ENCODE results near the gene KIF26B.
"Not testable (repeated sequence)": the region's sequence is repeated elsewhere in the genome, so short reads cannot be mapped to it uniquely, and the experiment has no call there.

The KIF26B gene

GRCh38 chr1:245121523-245121922 is 33.3 kb upstream of the KIF26B start:
- Histone ChIP-seq H3K9ac (ENCODE audit: low read length) (no peak overlapping the region), H3K27ac (ENCODE audit: low read depth, low read length) (no peak overlapping the region), H3K27me3 (ENCODE audit: control insufficient read depth, insufficient read depth, low read length) (no peaks in the 10 kb centered on the region), H3K36me3 (ENCODE audit: control insufficient read depth, insufficient read depth, low read length) (no peaks in the 10 kb centered on the region), H3K4me3 (ENCODE audit: low read length) (no peak overlapping the region), H3K4me1 (ENCODE audit: control insufficient read depth, insufficient read depth, low read length) (no peaks in the 10 kb centered on the region)

DNA sequence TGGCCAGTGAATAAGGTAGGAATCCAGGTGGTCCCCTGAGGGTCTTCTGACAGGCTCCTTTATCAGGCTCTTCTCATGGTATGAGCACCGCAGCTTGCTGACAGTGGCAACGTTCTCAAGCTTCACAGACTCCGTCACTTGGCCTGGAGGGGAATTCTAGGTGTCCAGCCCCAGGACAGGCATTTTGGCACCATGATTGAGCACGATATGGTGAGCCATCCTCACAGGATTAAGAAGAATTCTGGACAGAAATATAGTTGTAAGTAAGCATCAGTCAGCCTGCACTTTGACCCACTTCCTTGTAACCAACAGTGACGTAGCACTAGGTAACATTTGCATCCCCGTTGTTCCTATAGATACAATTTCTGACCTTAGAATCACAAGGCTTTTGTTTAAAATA is 30.5 kb upstream of the KIF26B start:
- no peak overlapping the region for H3K27ac ChIP-seq (ENCODE audit: low read depth, low read length)
- no peaks in the 10 kb centered on the region for H3K27me3 ChIP-seq (ENCODE audit: control insufficient read depth, insufficient read depth, low read length)
- H3K4me3 ChIP-seq (ENCODE audit: low read length), result no peak overlapping the region
- H3K9ac ChIP-seq (ENCODE audit: low read length), result no peak overlapping the region
- H3K4me1 ChIP-seq (ENCODE audit: control insufficient read depth, insufficient read depth, low read length), result no peaks in the 10 kb centered on the region
- no peaks in the 10 kb centered on the region for H3K36me3 ChIP-seq (ENCODE audit: control insufficient read depth, insufficient read depth, low read length)

- H3K9ac ChIP-seq (ENCODE audit: low read length), result no peak overlapping the region
- no peaks in the 10 kb centered on the region for H3K27me3 ChIP-seq (ENCODE audit: control insufficient read depth, insufficient read depth, low read length)
- H3K4me1 ChIP-seq (ENCODE audit: control insufficient read depth, insufficient read depth, low read length), result no peaks in the 10 kb centered on the region
- H3K4me3 ChIP-seq (ENCODE audit: low read length), result no peak overlapping the region
- no peak overlapping the region for H3K27ac ChIP-seq (ENCODE audit: low read depth, low read length)
- H3K36me3 ChIP-seq (ENCODE audit: control insufficient read depth, insufficient read depth, low read length), result no peaks in the 10 kb centered on the region
These were observed 30.1 kb upstream of the KIF26B start for GRCh38 chr1:245124644-245125043.

DNA sequence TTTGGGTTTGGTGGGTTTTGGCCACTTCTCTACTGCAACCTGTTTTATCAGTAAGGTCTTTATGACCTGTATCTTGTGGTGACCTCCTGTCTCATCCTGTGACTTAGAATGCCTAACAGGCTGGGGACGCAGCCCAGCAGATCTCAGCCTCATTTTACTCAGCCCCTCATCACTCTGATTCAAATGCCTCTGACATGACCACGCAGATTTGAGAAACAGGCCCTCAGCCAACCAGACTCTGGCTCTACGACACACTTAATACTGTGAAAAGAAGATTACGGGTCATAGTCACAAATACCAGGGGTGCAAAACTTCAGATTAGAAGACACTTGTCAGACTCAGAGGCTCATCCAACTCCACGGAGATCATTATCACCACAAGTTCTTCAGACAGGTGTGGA is 28.3 kb upstream of the KIF26B start:
- Histone ChIP-seq H3K9ac (ENCODE audit: low read length) (no peak overlapping the region), H3K27ac (ENCODE audit: low read depth, low read length) (no peak overlapping the region), H3K4me3 (ENCODE audit: low read length) (no peak overlapping the region), H3K36me3 (ENCODE audit: control insufficient read depth, insufficient read depth, low read length) (no peaks in the 10 kb centered on the region), H3K27me3 (ENCODE audit: control insufficient read depth, insufficient read depth, low read length) (no peaks in the 10 kb centered on the region), H3K4me1 (ENCODE audit: control insufficient read depth, insufficient read depth, low read length) (no peaks in the 10 kb centered on the region)

GRCh38 chr1:245128381-245129101 is 26.2 kb upstream of the KIF26B start:
- H3K27me3 ChIP-seq (ENCODE audit: control insufficient read depth, insufficient read depth, low read length), result no peaks in the 10 kb centered on the region
- no peaks in the 10 kb centered on the region for H3K4me1 ChIP-seq (ENCODE audit: control insufficient read depth, insufficient read depth, low read length)
- no peak overlapping the region for H3K4me3 ChIP-seq (ENCODE audit: low read length)
- no peak overlapping the region for H3K27ac ChIP-seq (ENCODE audit: low read depth, low read length)
- H3K36me3 ChIP-seq (ENCODE audit: control insufficient read depth, insufficient read depth, low read length), result no peaks in the 10 kb centered on the region
- no peak overlapping the region for H3K9ac ChIP-seq (ENCODE audit: low read length)

- Histone ChIP-seq H3K4me3 (ENCODE audit: low read length) (no peak overlapping the region), H3K9ac (ENCODE audit: low read length) (no peak overlapping the region), H3K27me3 (ENCODE audit: control insufficient read depth, insufficient read depth, low read length) (no peaks in the 10 kb centered on the region)
These were observed 25.2 kb upstream of the KIF26B start for GRCh38 chr1:245129319-245130240.

DNA sequence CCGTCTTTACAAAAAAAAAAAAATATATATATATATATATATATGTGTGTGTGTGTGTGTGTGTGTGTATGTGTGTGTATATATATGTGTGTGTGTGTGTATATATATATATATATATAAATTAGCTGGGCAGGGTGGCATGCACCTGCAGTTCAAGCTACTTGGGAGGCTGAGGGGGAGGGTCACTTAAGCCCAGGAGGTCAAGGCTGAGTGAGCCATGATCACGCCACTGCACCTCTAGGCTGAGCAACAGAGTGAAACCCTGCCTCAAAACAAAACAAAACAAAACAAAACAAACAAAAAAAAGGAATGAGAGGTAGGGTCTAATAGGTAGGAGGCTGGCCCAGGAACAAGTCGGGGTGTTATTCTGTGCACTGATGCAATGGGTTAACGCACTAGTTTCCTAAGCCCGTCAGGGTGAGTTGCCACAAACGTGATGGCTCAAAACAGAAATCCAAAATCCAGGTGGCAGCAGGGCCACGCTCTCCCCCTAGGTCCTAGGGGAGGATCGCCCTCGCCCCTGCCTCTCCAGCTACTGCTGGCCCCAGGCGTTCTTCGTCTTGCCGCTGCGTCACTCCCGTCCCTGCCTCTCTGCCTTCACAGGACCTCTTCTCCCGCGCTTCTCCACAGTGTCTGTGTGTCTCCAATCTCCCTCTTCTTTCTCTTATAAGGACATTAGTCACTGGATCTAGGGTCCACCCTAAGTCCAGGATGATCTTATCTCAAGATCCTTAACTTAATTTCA is 24.3 kb upstream of the KIF26B start:
- H3K36me3 ChIP-seq (ENCODE audit: control insufficient read depth, insufficient read depth, low read length); H3K4me3 ChIP-seq (ENCODE audit: low read length); H3K27ac ChIP-seq (ENCODE audit: low read depth, low read length); H3K4me1 ChIP-seq (ENCODE audit: control insufficient read depth, insufficient read depth, low read length); H3K27me3 ChIP-seq (ENCODE audit: control insufficient read depth, insufficient read depth, low read length); H3K9ac ChIP-seq (ENCODE audit: low read length): not testable (repeated sequence)

More at GRCh38 chr1:245129319-245130240, 25.2 kb upstream of the KIF26B start:
- Histone ChIP-seq H3K27ac (ENCODE audit: low read depth, low read length) (no peak overlapping the region), H3K4me1 (ENCODE audit: control insufficient read depth, insufficient read depth, low read length) (no peaks in the 10 kb centered on the region), H3K36me3 (ENCODE audit: control insufficient read depth, insufficient read depth, low read length) (no peaks in the 10 kb centered on the region)

DNA sequence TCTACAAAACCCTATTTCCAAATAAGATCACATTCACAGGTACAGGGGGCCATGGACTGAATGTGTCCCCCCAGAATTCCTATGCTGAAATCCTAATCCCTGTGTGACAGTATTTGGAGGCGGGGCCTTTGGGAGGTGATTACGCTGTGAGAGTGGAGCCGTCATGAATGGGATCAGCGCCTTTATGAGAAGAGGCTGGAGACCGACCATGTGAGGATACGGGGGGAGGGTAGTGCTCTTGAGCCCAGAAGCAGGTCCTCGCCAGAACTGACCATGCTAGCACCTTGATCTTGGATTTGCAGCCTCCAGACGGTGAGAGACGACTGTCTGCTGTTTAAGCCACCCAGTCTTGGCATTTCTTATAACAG is 23.8 kb upstream of the KIF26B start:
- Histone ChIP-seq H3K9ac (ENCODE audit: low read length) (no peak overlapping the region), H3K4me3 (ENCODE audit: low read length) (no peak overlapping the region), H3K4me1 (ENCODE audit: control insufficient read depth, insufficient read depth, low read length) (no peaks in the 10 kb centered on the region), H3K27ac (ENCODE audit: low read depth, low read length) (no peak overlapping the region), H3K36me3 (ENCODE audit: control insufficient read depth, insufficient read depth, low read length) (no peaks in the 10 kb centered on the region), H3K27me3 (ENCODE audit: control insufficient read depth, insufficient read depth, low read length) (no peaks in the 10 kb centered on the region)

GRCh38 chr1:245132771-245133170 is 22.0 kb upstream of the KIF26B start:
- Histone ChIP-seq H3K27me3 (ENCODE audit: control insufficient read depth, insufficient read depth, low read length) (no peaks in the 10 kb centered on the region), H3K9ac (ENCODE audit: low read length) (no peak overlapping the region), H3K36me3 (ENCODE audit: control insufficient read depth, insufficient read depth, low read length) (no peaks in the 10 kb centered on the region), H3K27ac (ENCODE audit: low read depth, low read length) (no peak overlapping the region), H3K4me3 (ENCODE audit: low read length) (no peak overlapping the region), H3K4me1 (ENCODE audit: control insufficient read depth, insufficient read depth, low read length) (no peaks in the 10 kb centered on the region)

GRCh38 chr1:245133995-245134715 is 20.6 kb upstream of the KIF26B start:
- no peak overlapping the region for H3K27ac ChIP-seq (ENCODE audit: low read depth, low read length)
- no peak overlapping the region for H3K4me3 ChIP-seq (ENCODE audit: low read length)

DNA sequence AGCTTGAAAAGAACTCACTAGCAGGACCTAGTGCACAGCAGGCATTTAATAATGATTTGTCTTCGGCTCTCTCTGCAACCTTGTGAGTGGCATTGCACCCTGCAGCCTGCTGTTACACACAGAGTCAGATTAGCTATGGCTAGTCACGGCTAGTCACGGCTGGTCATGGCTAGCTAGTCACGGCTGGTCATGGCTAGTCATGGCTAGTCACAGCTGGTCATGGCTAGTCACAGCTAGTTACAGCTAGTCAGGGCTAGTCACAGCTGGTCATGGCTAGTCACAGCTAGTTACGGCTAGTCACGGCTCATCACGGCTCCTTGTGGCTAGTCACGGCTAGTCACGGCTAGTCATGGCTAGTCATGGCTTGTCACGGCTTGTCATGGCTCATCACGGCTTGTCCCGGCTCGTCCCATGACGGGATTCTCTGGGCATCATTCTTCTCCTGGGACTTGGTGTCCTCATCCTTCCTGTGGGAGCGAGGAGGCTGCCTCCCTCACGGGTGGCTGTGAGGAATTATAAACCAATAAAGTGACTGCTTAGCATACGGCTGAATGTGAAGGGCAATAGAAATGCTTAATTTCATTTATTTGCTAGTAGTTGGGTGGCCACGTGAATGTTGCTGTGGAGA is 12.5 kb upstream of the KIF26B start:
- H3K27me3 ChIP-seq (ENCODE audit: control insufficient read depth, insufficient read depth, low read length), result no peaks in the 10 kb centered on the region
- no peak overlapping the region for H3K9ac ChIP-seq (ENCODE audit: low read length)
- H3K27ac ChIP-seq (ENCODE audit: low read depth, low read length), result no peak overlapping the region
- H3K4me3 ChIP-seq (ENCODE audit: low read length), result no peak overlapping the region
- no peaks in the 10 kb centered on the region for H3K4me1 ChIP-seq (ENCODE audit: control insufficient read depth, insufficient read depth, low read length)
- no peaks in the 10 kb centered on the region for H3K36me3 ChIP-seq (ENCODE audit: control insufficient read depth, insufficient read depth, low read length)

More at GRCh38 chr1:245133995-245134715, 20.6 kb upstream of the KIF26B start:
- Histone ChIP-seq H3K9ac (ENCODE audit: low read length) (no peak overlapping the region), H3K36me3 (ENCODE audit: control insufficient read depth, insufficient read depth, low read length) (no peaks in the 10 kb centered on the region), H3K27me3 (ENCODE audit: control insufficient read depth, insufficient read depth, low read length) (no peaks in the 10 kb centered on the region), H3K4me1 (ENCODE audit: control insufficient read depth, insufficient read depth, low read length) (no peaks in the 10 kb centered on the region)
